GM10248 (cell line): Measurements from ENCODE around the gene NARS2.

ENCODE experiments used
- CTCF ChIA-PET: fragments of 300-600 bp; sonication (Branson Sonifier 250); formaldehyde crosslinking; extraction: SDS; loops from one replicate; lab custom pipeline; 2021; ENCODE audit warnings: antibody characterized with exemption; lab: Yijun Ruan, JAX
- POLR2A ChIA-PET: fragments of 350-650 bp; sonication (Branson Sonifier 250); formaldehyde crosslinking; extraction: SDS; loops from one replicate; lab custom pipeline; 2020; ENCODE audit warnings: antibody characterized with exemption; lab: Yijun Ruan, JAX
- DNase-seq: peaks from one replicate; pipeline ENCODE4 v3.0.0; 2012; ENCODE audit errors: extremely low spot score
- TF ChIP-seq, protein P1 (sequence below): IDR thresholded peaks from 2 replicates; pipeline ENCODE4 v1.5.1; 2012; ENCODE audit warnings: mild to moderate bottlenecking, low read depth; ENCODE audit errors: extremely low read depth, missing control alignments, control extremely low read depth

Gene NARS2

DNA sequence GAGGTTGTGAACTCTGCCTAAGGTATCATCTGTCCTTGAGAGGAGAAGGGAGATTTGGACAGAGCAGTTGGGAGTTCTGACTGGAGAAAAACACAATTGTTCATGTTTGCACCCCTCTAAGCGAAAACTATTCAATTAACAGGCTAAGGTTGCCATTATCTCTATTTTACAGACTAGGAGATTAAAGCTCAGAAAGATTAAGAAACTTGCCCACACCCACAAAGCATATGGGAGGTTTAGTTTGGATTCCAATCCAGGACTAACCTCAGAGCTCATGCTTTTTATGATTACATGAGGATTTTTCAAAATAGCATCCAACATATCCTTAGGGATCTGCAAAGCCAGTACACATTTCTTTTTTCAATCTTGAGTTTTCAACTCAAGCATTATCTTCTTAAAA lies 179.1 kb downstream of the NARS2 start:
- ChIA-PET CTCF (interaction anchor here (0.8 to 2.0 kb wide), 3 partner anchors 14 to 44 kb away, joined by 3 to 6 read pairs (median 5); no protein-coding TSS in a partner anchor), POLR2A (interaction anchor here (0.6 kb wide), 1 partner anchor 20 kb away, joined by 6 read pairs; no protein-coding TSS in a partner anchor)
- DNase-seq, result no peak
- TF ChIP-seq, protein P1, sequence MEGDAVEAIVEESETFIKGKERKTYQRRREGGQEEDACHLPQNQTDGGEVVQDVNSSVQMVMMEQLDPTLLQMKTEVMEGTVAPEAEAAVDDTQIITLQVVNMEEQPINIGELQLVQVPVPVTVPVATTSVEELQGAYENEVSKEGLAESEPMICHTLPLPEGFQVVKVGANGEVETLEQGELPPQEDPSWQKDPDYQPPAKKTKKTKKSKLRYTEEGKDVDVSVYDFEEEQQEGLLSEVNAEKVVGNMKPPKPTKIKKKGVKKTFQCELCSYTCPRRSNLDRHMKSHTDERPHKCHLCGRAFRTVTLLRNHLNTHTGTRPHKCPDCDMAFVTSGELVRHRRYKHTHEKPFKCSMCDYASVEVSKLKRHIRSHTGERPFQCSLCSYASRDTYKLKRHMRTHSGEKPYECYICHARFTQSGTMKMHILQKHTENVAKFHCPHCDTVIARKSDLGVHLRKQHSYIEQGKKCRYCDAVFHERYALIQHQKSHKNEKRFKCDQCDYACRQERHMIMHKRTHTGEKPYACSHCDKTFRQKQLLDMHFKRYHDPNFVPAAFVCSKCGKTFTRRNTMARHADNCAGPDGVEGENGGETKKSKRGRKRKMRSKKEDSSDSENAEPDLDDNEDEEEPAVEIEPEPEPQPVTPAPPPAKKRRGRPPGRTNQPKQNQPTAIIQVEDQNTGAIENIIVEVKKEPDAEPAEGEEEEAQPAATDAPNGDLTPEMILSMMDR, result no peak

DNA sequence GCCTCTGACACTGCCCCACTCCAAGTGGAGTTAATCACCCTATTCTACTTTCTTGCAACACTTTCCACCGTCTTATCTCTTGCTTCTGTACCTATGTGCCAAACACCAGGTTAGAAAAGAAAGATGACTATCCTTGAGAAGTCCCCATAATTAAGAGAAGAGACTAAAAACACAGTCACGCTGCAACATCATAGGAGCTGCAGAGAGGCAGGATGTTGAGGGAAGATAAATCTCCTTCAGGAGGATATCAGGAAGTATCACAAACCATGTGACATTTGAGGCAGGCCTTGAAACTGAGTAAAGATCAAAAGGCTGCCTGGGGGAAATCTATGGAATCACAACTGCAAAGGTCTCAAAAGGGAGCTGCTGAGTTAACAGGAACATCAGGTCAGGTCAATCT lies 181.8 kb downstream of the NARS2 start:
- ChIA-PET CTCF (interaction anchor here (0.6 to 1.1 kb wide), 2 partner anchors 8 to 30 kb away, joined by 3 read pairs; no protein-coding TSS in a partner anchor), POLR2A (no interaction called here)
- TF ChIP-seq, protein P1, result no peak
- DNase-seq, result no peak

DNA sequence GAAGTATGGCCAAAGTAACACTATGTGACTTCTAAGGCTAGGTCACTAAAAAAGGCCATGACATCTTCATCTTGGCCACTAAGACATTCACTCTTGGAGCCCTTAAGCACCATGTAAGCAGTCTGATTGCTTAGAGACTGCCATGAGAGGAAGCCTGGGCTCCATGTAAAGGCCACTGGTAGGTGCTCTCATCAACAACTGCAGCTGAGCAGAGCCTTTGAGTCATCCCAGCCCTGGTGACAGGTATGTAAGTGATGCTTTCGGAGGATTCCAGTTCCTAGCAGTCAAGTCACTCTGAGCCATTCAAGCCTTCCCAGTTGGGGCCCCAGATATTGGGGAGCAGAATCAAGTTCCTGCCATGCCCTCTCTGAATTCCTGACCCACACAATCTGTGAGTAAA lies 183.2 kb downstream of the NARS2 start:
- ChIA-PET CTCF (interaction anchor here (1.0 to 1.2 kb wide), 3 partner anchors 14 to 178 kb away, joined by 3 read pairs; no protein-coding TSS in a partner anchor), POLR2A (no interaction called here)
- DNase-seq, result no peak
- TF ChIP-seq, protein P1, result no peak

DNA sequence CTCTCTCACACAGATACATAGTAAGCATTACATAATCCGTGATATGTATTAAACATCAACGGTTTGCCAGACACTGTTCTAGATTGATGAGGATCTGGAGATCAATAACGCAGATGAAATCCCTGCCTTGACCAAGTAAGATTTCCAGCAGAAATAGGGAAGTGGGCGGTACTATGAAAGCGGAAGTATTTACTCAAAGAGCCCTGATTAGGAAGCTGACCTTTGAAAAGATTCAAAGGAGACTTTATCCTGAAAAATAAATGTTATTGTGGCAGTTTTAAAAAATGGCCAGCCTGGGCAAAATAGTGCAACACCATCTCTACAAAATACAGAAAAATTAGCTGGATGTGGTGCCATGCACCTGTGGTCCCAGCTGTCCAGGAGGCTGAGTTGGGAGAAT lies 183.9 kb downstream of the NARS2 start:
- CTCF ChIA-PET, result interaction anchor here (1.0 to 1.5 kb wide), 4 partner anchors 8 to 177 kb away, joined by 3 to 6 read pairs (median 4); no protein-coding TSS in a partner anchor
- TF ChIP-seq, protein P1, result no peak
- POLR2A ChIA-PET, result no interaction called here
- no peak for DNase-seq

DNA sequence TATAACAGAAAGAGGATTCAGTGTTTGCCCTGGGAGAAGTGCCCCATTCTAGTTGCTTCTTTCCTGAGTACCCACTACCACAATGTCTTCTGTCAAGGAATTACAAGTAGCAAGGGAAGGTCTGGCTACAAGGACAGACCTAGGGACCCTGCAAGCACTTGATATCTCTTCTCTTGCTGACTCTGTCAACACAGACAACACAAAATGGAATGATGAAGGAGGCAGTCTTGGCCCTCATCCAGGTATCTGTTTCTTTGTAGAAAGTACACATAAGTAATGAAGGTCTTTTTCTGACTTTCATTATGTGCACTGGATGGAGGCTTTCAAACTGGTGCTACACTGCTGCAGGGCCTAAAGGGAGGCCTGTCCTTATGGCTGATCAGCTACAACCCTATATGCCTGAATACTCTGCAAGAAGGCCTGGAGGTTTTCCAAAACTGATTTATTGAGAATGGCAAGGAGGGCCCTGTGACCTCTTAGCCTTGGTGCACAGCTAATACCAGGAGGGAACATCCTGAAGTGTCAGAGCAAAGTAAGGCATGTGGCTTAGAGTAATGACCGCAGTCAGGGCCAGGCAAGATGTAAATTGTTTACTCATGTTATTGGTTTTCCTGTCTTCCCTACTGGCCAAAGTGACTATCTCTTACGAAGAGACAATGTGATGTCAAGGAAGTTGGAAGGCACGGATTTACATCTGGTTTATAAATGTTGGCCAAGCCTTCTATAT lies 188.3 kb downstream of the NARS2 start:
- DNase-seq, result no peak
- CTCF ChIA-PET, result interaction anchor here (1.0 kb wide), 1 partner anchor 20 kb away, joined by 3 read pairs; no protein-coding TSS in a partner anchor
- TF ChIP-seq, protein P1, result no peak
- POLR2A ChIA-PET, result no interaction called here
